IMR-90 (cell line): ENCODE data around the gene SMARCD1. TPM values are rescaled to one million over a fixed set of nuclear protein-coding genes. Genes with fewer than 3 reads are reported as not detected.

Source experiments
- ATAC-seq: fragments of 200-7000 bp; cut with Tn5 transposase; 2 replicates; pipeline ENCODE4 v1.9.1; 2020; ENCODE audit warnings: low read depth, mild to moderate bottlenecking, moderate library complexity
- BruUV-seq: library from RNA; stranded (reverse); fragments of 400-500 nt; replicated peaks from 2 replicates; lab custom pipeline; 2021; lab: Mats Ljungman, UMichigan
- CTCF ChIA-PET: fragments of 300-600 bp; formaldehyde crosslinking; extraction: SDS; loops from one replicate; lab custom pipeline; 2021; ENCODE audit warnings: antibody characterized with exemption; lab: Yijun Ruan, JAX
- POLR2A ChIA-PET: fragments of 300-600 bp; sonication (Branson Sonifier 250); formaldehyde crosslinking; loops from one replicate; lab custom pipeline; 2022; ENCODE audit warnings: antibody characterized with exemption; ENCODE audit not compliant: unreplicated experiment; lab: Charles Lee
- DNase-seq: peaks from one replicate; pipeline ENCODE4 v3.0.0; 2013
- H2AFZ ChIP-seq: replicated peaks from 2 replicates; pipeline ENCODE3; 2013; ENCODE audit warnings: low read length, mild to moderate bottlenecking; ENCODE audit not compliant: poor library complexity
- H2AK5ac ChIP-seq: 2 replicates; pipeline ENCODE4 v1.6.1; 2013; ENCODE audit warnings: low read depth, low read length, inconsistent platforms
- H2AK9ac ChIP-seq: replicated peaks from 2 replicates; pipeline ENCODE3; 2013; ENCODE audit warnings: mild to moderate bottlenecking, low read depth, low read length, moderate library complexity; ENCODE audit not compliant: poor library complexity
- H2BK120ac ChIP-seq: 2 replicates; pipeline ENCODE4 v1.6.1; 2013; ENCODE audit warnings: low read depth, low read length, inconsistent platforms
- H2BK15ac ChIP-seq: 3 replicates; pipeline ENCODE4 v1.6.1; 2013; ENCODE audit warnings: low read depth, low read length, inconsistent platforms
- H2BK20ac ChIP-seq: 2 replicates; pipeline ENCODE4 v1.6.1; 2013; ENCODE audit warnings: low read depth, mild to moderate bottlenecking, inconsistent platforms, low read length, moderate library complexity
- H2BK5ac ChIP-seq: 2 replicates; pipeline ENCODE4 v1.6.1; 2013; ENCODE audit warnings: mild to moderate bottlenecking, low read depth, low read length, inconsistent platforms; ENCODE audit not compliant: poor library complexity, severe bottlenecking
- H3K14ac ChIP-seq: replicated peaks from 2 replicates; pipeline ENCODE4 v1.6.1; 2013; ENCODE audit warnings: low read depth, low read length, inconsistent platforms
- H3K18ac ChIP-seq: 2 replicates; pipeline ENCODE4 v1.6.1; 2013; ENCODE audit warnings: low read depth, low read length, control low read depth
- H3K23ac ChIP-seq: 2 replicates; pipeline ENCODE4 v1.6.1; 2013; ENCODE audit warnings: low read depth, low read length, inconsistent platforms
- H3K27ac ChIP-seq: 2 replicates; pipeline ENCODE4 v1.5.1; 2013; ENCODE audit warnings: mild to moderate bottlenecking, control low read depth, low read length; ENCODE audit not compliant: insufficient read depth
- H3K27me3 ChIP-seq: 2 replicates; pipeline ENCODE4 v1.6.1; 2013; ENCODE audit warnings: low read length; ENCODE audit not compliant: control insufficient read depth, insufficient read depth
- H3K36me3 ChIP-seq: 2 replicates; pipeline ENCODE4 v1.6.1; 2013; ENCODE audit warnings: low read length, mixed read lengths; ENCODE audit not compliant: control insufficient read depth, insufficient read depth
- H3K4ac ChIP-seq: 2 replicates; pipeline ENCODE4 v1.6.1; 2013; ENCODE audit warnings: low read depth, low read length, inconsistent platforms
- H3K4me1 ChIP-seq: 2 replicates; pipeline ENCODE4 v1.6.1; 2013; ENCODE audit warnings: low read length, mixed read lengths; ENCODE audit not compliant: control insufficient read depth, insufficient read depth
- H3K4me2 ChIP-seq: 2 replicates; pipeline ENCODE4 v1.6.1; 2013; ENCODE audit warnings: low read depth, mild to moderate bottlenecking, control low read depth, low read length, moderate library complexity
- H3K4me3 ChIP-seq: 2 replicates; pipeline ENCODE4 v1.5.1; 2013; ENCODE audit warnings: low read depth, mild to moderate bottlenecking, control low read depth, low read length, moderate library complexity; ENCODE audit not compliant: insufficient read depth
- H3K56ac ChIP-seq: 2 replicates; pipeline ENCODE4 v1.6.1; 2013; ENCODE audit warnings: low read length, inconsistent platforms; ENCODE audit not compliant: insufficient read depth; ENCODE audit errors: extremely low read depth
- H3K79me1 ChIP-seq, 2 experiments: 2 replicates each; pipeline ENCODE4 v1.6.1; 2013; ENCODE audit warnings: low read length in 2 of 2, inconsistent platforms in 1 of 2, low read depth in 1 of 2
- H3K9ac ChIP-seq: 2 replicates; pipeline ENCODE4 v1.6.1; 2013; ENCODE audit warnings: low read depth, low read length, control low read depth
- H3K9me1 ChIP-seq: 2 replicates; pipeline ENCODE4 v1.6.1; 2013; ENCODE audit warnings: low read length, inconsistent platforms; ENCODE audit not compliant: insufficient read depth
- H3K9me3 ChIP-seq: 2 replicates; pipeline ENCODE4 v1.6.1; 2013; ENCODE audit warnings: low read length; ENCODE audit not compliant: control insufficient read depth, insufficient read depth
- H4K20me1 ChIP-seq: 2 replicates; pipeline ENCODE4 v1.6.1; 2013; ENCODE audit warnings: low read length, inconsistent platforms; ENCODE audit not compliant: insufficient read depth
- H4K5ac ChIP-seq: 2 replicates; pipeline ENCODE4 v1.6.1; 2013; ENCODE audit warnings: mild to moderate bottlenecking, low read depth, low read length, control low read depth
- H4K8ac ChIP-seq, 2 experiments: 2 replicates each; pipeline ENCODE4 v1.6.1; 2013; ENCODE audit warnings: low read depth in 2 of 2, low read length in 2 of 2, control low read depth in 1 of 2, inconsistent platforms in 1 of 2
- H4K91ac ChIP-seq: 2 replicates; pipeline ENCODE4 v1.6.1; 2013; ENCODE audit warnings: low read depth, low read length, inconsistent platforms; ENCODE audit not compliant: insufficient read depth
- BHLHE40 ChIP-seq: fragments of 150-350 bp; IDR thresholded peaks from 2 replicates; pipeline ENCODE4 v1.6.1; 2016; ENCODE audit warnings: mild to moderate bottlenecking, low read depth, low read length
- CEBPB ChIP-seq: IDR thresholded peaks from 2 replicates; pipeline ENCODE4 v1.6.1; 2012; ENCODE audit warnings: low read depth, low read length, improper control_type of control experiment
- CHD1 ChIP-seq: IDR thresholded peaks from 2 replicates; pipeline ENCODE4 v1.6.1; 2012; ENCODE audit warnings: low read depth, low read length, improper control_type of control experiment
- CTCF ChIP-seq: conservative IDR thresholded peaks from 2 replicates; pipeline ENCODE4 v1.5.1; 2012; ENCODE audit warnings: mild to moderate bottlenecking, low read depth, low read length, improper control_type of control experiment
- ELK1 ChIP-seq: fragments of 150-350 bp; IDR thresholded peaks from 2 replicates; pipeline ENCODE4 v1.6.1; 2016; ENCODE audit warnings: low read depth, mild to moderate bottlenecking, low read length, moderate library complexity, borderline replicate concordance
- FOS ChIP-seq: fragments of 150-350 bp; IDR thresholded peaks from 2 replicates; pipeline ENCODE4 v1.6.1; 2016; ENCODE audit warnings: low read depth, low read length
- MAFK ChIP-seq: IDR thresholded peaks from 2 replicates; pipeline ENCODE4 v1.6.1; 2012; ENCODE audit warnings: low read depth, low read length, improper control_type of control experiment
- MAZ ChIP-seq: IDR thresholded peaks from 2 replicates; pipeline ENCODE4 v1.6.1; 2012; ENCODE audit warnings: low read depth, mild to moderate bottlenecking, low read length, improper control_type of control experiment, moderate library complexity, borderline replicate concordance
- MXI1 ChIP-seq: IDR thresholded peaks from 2 replicates; pipeline ENCODE4 v1.6.1; 2012; ENCODE audit warnings: low read depth, mild to moderate bottlenecking, low read length, moderate library complexity, borderline replicate concordance
- NFE2L2 ChIP-seq: fragments of 150-350 bp; IDR thresholded peaks from 2 replicates; pipeline ENCODE4 v1.6.1; 2016; ENCODE audit warnings: low read depth, mild to moderate bottlenecking, low read length
- POLR2A ChIP-seq: IDR thresholded peaks from 2 replicates; pipeline ENCODE4 v1.6.1; 2012; ENCODE audit warnings: mild to moderate bottlenecking, low read depth, low read length
- RAD21 ChIP-seq: IDR thresholded peaks from 2 replicates; pipeline ENCODE4 v1.6.1; 2012; ENCODE audit warnings: low read length, improper control_type of control experiment
- RCOR1 ChIP-seq: IDR thresholded peaks from 2 replicates; pipeline ENCODE4 v1.6.1; 2012; ENCODE audit warnings: mild to moderate bottlenecking, low read length, improper control_type of control experiment; ENCODE audit not compliant: insufficient replicate concordance
- RFX5 ChIP-seq: IDR thresholded peaks from 2 replicates; pipeline ENCODE4 v1.8.0; 2012; ENCODE audit warnings: low read depth, mild to moderate bottlenecking, low read length, moderate library complexity
- SMC3 ChIP-seq: fragments of 150-350 bp; IDR thresholded peaks from 2 replicates; pipeline ENCODE4 v1.6.1; 2016; ENCODE audit warnings: low read depth, mild to moderate bottlenecking, antibody characterized with exemption, low read length, moderate library complexity
- USF2 ChIP-seq: fragments of 150-350 bp; IDR thresholded peaks from 2 replicates; pipeline ENCODE4 v1.6.1; 2017; ENCODE audit warnings: mild to moderate bottlenecking, antibody characterized with exemption, low read length, low read depth
- WGBS, 2 experiments: methylation state at CpG; one replicate each; pipeline versions ENCODE4 v1.1.5 to v1.1.7; 2013; ENCODE audit warnings: missing lambda C conversion rate in 2 of 2; ENCODE audit not compliant: insufficient read length in 1 of 2; ENCODE audit errors: extremely low coverage in 2 of 2; 5-methylcytosine and 5-hydroxymethylcytosine counted together
- dilution Hi-C: fragments of 300-500 bp; cut with HindIII; formaldehyde crosslinking; loops from one replicate; pipeline ENCODE4 v1.14.3; 2018; ENCODE audit warnings: low sequenced_read_pairs; ENCODE audit not compliant: unreplicated experiment
- in situ Hi-C: fragments of 300-500 bp; cut with MboI; formaldehyde crosslinking; loops from 3 replicates; pipeline ENCODE4 v1.14.3; 2019; ENCODE audit warnings: low sequenced_read_pairs, inconsistent platforms, mixed read lengths
- intact Hi-C: fragments of 100-400 bp; cut with micrococcal nuclease; formaldehyde crosslinking; loops from 2 replicates; pipeline ENCODE4 v1.10.0; 2022
- polyA plus RNA-seq, 3 experiments: library from polyadenylated mRNA; depleted of rRNA; stranded (reverse); fragments of >200 nt; gene quantifications; 2 replicates each; pipeline ENCODE4 v1.2.3, GENCODE V29; 2012; ENCODE audit warnings: low replicate concordance in 1 of 3
- total RNA-seq: library from RNA; depleted of rRNA; stranded (reverse); fragments of >200 nt; gene quantifications from 2 replicates; pipeline ENCODE4 v1.2.3, GENCODE V29; 2012

SMARCD1 gene
- total and polyA plus RNA-seq, 2 of the 4 experiments (the other 2 are of a cell fraction): 28.1 to 47.9 TPM

DNA sequence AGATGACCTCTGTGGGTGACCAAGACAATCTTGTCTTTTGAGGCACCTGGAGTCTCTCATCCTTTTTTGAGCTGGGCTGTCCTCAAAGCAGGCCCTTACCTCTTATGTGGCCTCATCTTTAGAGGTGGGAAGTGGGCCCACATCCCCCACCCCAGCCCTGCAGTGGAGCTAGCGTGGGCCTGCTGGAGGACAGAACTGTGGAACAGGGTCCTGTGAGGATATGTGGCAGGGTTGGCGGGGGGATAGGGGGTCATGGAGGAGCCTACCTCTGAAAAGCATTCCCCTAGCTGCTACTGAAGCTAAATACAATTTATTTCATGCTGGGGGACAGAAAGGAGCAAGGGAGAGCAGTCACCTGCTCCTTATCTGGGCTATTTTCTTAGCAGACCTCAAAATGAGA lies 18.2 kb downstream of the SMARCD1 start:
- Histone ChIP-seq H2BK120ac (no peak overlapping the region), H3K27me3 (peaks cover 4% of the 10 kb centered on the region; the same call in 1 of the 2 replicates), H3K56ac (no peak overlapping the region), H3K9me3 (no peaks in the 10 kb centered on the region), H3K79me1 (peaks cover 0 to 11% of the 10 kb centered on the region in 2 experiments; a peak in 1 of 4 replicates), H3K14ac (no peak overlapping the region), H3K27ac (no peak overlapping the region), H4K8ac (no peak overlapping the region), H3K23ac (no peak overlapping the region), H2BK15ac (no peak overlapping the region), H2BK5ac (no peak overlapping the region), H3K36me3 (peaks cover 24% of the 10 kb centered on the region), H3K4me1 (no peaks in the 10 kb centered on the region), H4K5ac (no peak overlapping the region), H2BK20ac (no peak overlapping the region), H4K91ac (no peak overlapping the region), H3K4me3 (no peak overlapping the region), H2AK5ac (no peak overlapping the region), H3K9ac (no peak overlapping the region), H4K20me1 (0 out of 2 replicates have a peak, but pooled peaks cover 5% of the 10 kb centered on the region), H3K4me2 (no peak overlapping the region), H3K18ac (no peak overlapping the region), H2AK9ac (no peak overlapping the region), H3K4ac (no peak overlapping the region), H2AFZ (no peak overlapping the region), H3K9me1 (no peaks in the 10 kb centered on the region)
- TF ChIP-seq MAFK (no peak), FOS (no peak), MXI1 (no peak), RAD21 (no peak), SMC3 (no peak), CEBPB (no peak), RCOR1 (no peak), CTCF (no peak), RFX5 (no peak), BHLHE40 (no peak), POLR2A (no peak), CHD1 (no peak), ELK1 (no peak), MAZ (no peak), NFE2L2 (no peak), USF2 (no peak)
- in situ Hi-C loops (no loop called here), dilution Hi-C loops (no loop called here), intact Hi-C loops (no loop called here)
- ChIA-PET POLR2A (no interaction called here), CTCF (interaction anchor here (0.6 to 1.1 kb wide), 3 partner anchors 8 to 218 kb away, joined by 3 to 4 read pairs (median 3); partner anchors contain the start of gene COX14)
- DNase-seq (no peak), ATAC-seq (no peak)
- no CpG with 5 or more reads among the region's 2 CpGs for WGBS, 2 experiments
- no TSS peak for BruUV-seq
